Colonic mucosa (tissue), 4 donors: ENCODE data around the gene MUC22. TPM values are rescaled to one million over a fixed set of nuclear protein-coding genes. Genes with fewer than 3 reads are reported as not detected.

Experiments used
- DNase-seq: peaks from one replicate; pipeline ENCODE4 v3.0.0-alpha.2; 2020
- H3K27ac ChIP-seq: fragments of 200-600 bp; one replicate; pipeline ENCODE4 v1.8.0; 2021
- H3K27me3 ChIP-seq: fragments of 200-600 bp; one replicate; pipeline ENCODE4 v1.8.0; 2021
- H3K36me3 ChIP-seq: fragments of 200-600 bp; one replicate; pipeline ENCODE4 v1.8.0; 2021
- H3K4me1 ChIP-seq: fragments of 200-600 bp; one replicate; pipeline ENCODE4 v1.8.0; 2021; ENCODE audit warnings: mild to moderate bottlenecking
- H3K4me3 ChIP-seq: fragments of 200-600 bp; one replicate; pipeline ENCODE4 v1.8.0; 2021
- H3K9ac ChIP-seq, 2 donors: one replicate each; pipeline ENCODE4 v1.7.0; 2013; ENCODE audit warnings: control low read depth in 2 of 2, low read depth in 2 of 2, low read length in 2 of 2
- H3K9me3 ChIP-seq: fragments of 200-600 bp; one replicate; pipeline ENCODE4 v1.8.0; 2021
- CTCF ChIP-seq: fragments of 200-600 bp; IDR thresholded peaks from one replicate; pipeline ENCODE4 v1.8.0; 2022; ENCODE audit warnings: antibody characterized with exemption, mild to moderate bottlenecking
- intact Hi-C: fragments of 100-400 bp; cut with DNase I; formaldehyde crosslinking; loops from one replicate; pipeline ENCODE4 v1.14.1; 2022
- total RNA-seq, 2 donors: library from RNA; stranded (reverse); fragmentation: NEBNext Ultra II Directional in 1 of 2; extraction: Animal tissue kit (Norgen Biotek cat#: 25700) in 1 of 2; gene quantifications; one replicate each; pipeline ENCODE4 v1.2.1, GENCODE V29; 2021
- donor health status: healthy.
- donor health status: DM: no; HTN: no; CAD: no.
- donor health status: DM: no; HTN: no; CAD: no.

MUC22 gene
- total RNA-seq, 2 donors from 2014 or later = not detected

GRCh38 chr6:30987304-30987703 is 23.0 kb upstream of the MUC22 start:
- H3K9me3 ChIP-seq = no peaks in the 10 kb centered on the region
- no peak overlapping the region for H3K4me3 ChIP-seq
- H3K27ac ChIP-seq = no peak overlapping the region
- H3K9ac ChIP-seq = no peak overlapping the region
- H3K4me1 ChIP-seq = no peaks in the 10 kb centered on the region
- intact Hi-C loops = no loop called here
- DNase-seq = no peak
- no peaks in the 10 kb centered on the region for H3K27me3 ChIP-seq
- H3K36me3 ChIP-seq = no peaks in the 10 kb centered on the region
- TF ChIP-seq CTCF = no peak

DNA sequence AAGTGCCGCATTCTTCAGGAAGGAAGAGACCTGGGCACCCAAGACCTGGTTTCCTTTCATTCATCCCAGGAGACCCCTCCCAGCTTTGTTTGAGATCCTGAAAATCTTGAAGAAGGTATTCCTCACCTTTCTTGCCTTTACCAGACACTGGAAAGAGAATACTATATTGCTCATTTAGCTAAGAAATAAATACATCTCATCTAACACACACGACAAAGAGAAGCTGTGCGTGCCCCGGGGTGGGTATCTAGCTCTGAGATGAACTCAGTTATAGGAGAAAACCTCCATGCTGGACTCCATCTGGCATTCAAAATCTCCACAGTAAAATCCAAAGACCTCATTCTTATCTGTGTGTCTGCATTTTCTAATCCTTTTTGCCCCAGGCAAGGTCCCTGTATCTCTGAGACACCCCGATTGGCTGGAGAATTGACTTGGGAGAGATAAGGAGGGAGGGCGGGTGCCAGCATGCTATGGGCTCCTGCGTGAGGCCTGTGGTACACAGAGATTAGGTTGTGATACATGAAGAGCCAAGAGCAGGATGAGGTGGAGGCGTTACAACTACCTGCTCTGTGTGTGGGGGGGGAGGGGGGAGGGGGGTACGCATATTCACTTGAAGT is 22.0 kb upstream of the MUC22 start:
- Histone ChIP-seq H3K27ac (no peak overlapping the region), H3K4me3 (no peak overlapping the region), H3K9me3 (no peaks in the 10 kb centered on the region), H3K4me1 (no peaks in the 10 kb centered on the region), H3K9ac (no peak overlapping the region), H3K27me3 (no peaks in the 10 kb centered on the region), H3K36me3 (no peaks in the 10 kb centered on the region)
- no peak for TF ChIP-seq CTCF
- intact Hi-C loops = no loop called here
- DNase-seq = no peak

DNA sequence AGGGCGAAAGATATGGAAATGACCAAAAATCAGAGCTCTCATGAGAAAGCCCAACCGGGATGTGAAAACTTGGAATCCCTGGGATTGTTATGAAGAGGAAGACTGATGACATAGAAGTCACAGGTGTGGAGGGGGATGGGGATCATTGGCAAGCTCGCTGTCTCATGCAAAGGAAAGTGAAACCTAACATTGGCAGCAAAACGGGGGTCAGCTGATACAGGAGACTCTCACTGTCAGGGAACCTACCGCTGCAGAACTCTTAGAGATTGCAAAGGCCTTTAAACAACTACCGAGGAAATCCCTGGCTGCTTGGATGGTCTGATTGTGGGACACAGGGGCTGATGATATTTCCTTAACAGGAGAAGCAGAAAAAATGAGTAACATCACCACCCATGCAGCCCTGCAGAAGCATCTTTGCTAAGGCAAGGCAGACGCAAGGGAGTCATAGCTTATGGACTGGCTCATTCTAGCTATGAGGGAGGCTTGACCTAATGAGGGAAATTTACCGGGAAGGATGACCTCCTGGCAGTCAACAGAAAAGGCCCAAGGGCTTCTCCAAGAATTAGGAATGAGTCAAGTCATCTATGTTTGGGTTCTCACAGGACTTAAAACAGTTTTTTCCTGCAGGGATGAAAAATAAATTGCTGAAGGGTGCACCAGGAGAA is 19.7 kb upstream of the MUC22 start:
- H3K9ac ChIP-seq = no peak overlapping the region
- no peak overlapping the region for H3K27ac ChIP-seq
- DNase-seq = no peak
- no peaks in the 10 kb centered on the region for H3K27me3 ChIP-seq
- no peaks in the 10 kb centered on the region for H3K9me3 ChIP-seq
- no peak overlapping the region for H3K4me3 ChIP-seq
- intact Hi-C loops = no loop called here
- no peaks in the 10 kb centered on the region for H3K36me3 ChIP-seq
- no peak for TF ChIP-seq CTCF
- no peaks in the 10 kb centered on the region for H3K4me1 ChIP-seq

- TF ChIP-seq CTCF = no peak
- no peak overlapping the region for H3K27ac ChIP-seq
- H3K4me3 ChIP-seq = no peak overlapping the region
- no peaks in the 10 kb centered on the region for H3K27me3 ChIP-seq
- H3K9ac ChIP-seq = no peak overlapping the region
- no peaks in the 10 kb centered on the region for H3K9me3 ChIP-seq
- intact Hi-C loops = no loop called here
- DNase-seq = no peak
- H3K36me3 ChIP-seq = no peaks in the 10 kb centered on the region
- no peaks in the 10 kb centered on the region for H3K4me1 ChIP-seq
Observed at GRCh38 chr6:30991891-30992290, 18.4 kb upstream of the MUC22 start.

GRCh38 chr6:30997301-30997700 is 13.0 kb upstream of the MUC22 start:
- no peaks in the 10 kb centered on the region for H3K9me3 ChIP-seq
- H3K4me1 ChIP-seq = no peaks in the 10 kb centered on the region
- no peak overlapping the region for H3K9ac ChIP-seq
- H3K27me3 ChIP-seq = no peaks in the 10 kb centered on the region
- TF ChIP-seq CTCF = no peak
- H3K27ac ChIP-seq = no peak overlapping the region
- H3K4me3 ChIP-seq = no peak overlapping the region
- no peaks in the 10 kb centered on the region for H3K36me3 ChIP-seq
- DNase-seq = no peak
- intact Hi-C loops = no loop called here
